H1 (cell line): ENCODE measurements around the gene SPP1. TPM values are rescaled to one million over a fixed set of nuclear protein-coding genes. Genes with fewer than 3 reads are reported as not detected.

Experiments
- CTCF ChIA-PET: fragments of 300-600 bp; sonication (Branson Sonifier 250); formaldehyde crosslinking; loops from one replicate; lab custom pipeline; 2021; ENCODE audit not compliant: partially characterized antibody; lab: Charles Lee
- POLR2A ChIA-PET: fragments of 300-600 bp; sonication (Branson Sonifier 250); formaldehyde crosslinking; loops from one replicate; lab custom pipeline; 2021; ENCODE audit warnings: inconsistent platforms; ENCODE audit not compliant: partially characterized antibody; lab: Charles Lee
- DNase-seq, 2 experiments: peaks; one replicate each; pipeline versions ENCODE4 v3.0.0 to v3.0.0-alpha.2; 2010 to 2022; ENCODE audit warnings: low spot score in 2 of 2, low read depth in 1 of 2, mixed read lengths in 1 of 2
- FAIRE-seq: peaks from 2 replicates; lab custom pipeline; 2011; peaks lifted over from hg19 to GRCh38; lab: Jason Lieb, UNC
- H2AFZ ChIP-seq: 2 replicates; pipeline ENCODE4 v1.8.1; 2012; ENCODE audit warnings: low read length, inconsistent platforms
- H2AK5ac ChIP-seq: 2 replicates; pipeline ENCODE4 v1.6.1; 2013; ENCODE audit warnings: low read depth, low read length
- H2BK120ac ChIP-seq: replicated peaks from 2 replicates; pipeline ENCODE3; 2013; ENCODE audit warnings: low read depth, low read length, inconsistent platforms
- H2BK12ac ChIP-seq: 2 replicates; pipeline ENCODE4 v1.6.1; 2013; ENCODE audit warnings: low read depth, low read length
- H2BK15ac ChIP-seq: 2 replicates; pipeline ENCODE4 v1.6.1; 2013; ENCODE audit warnings: low read length
- H2BK20ac ChIP-seq: 2 replicates; pipeline ENCODE4 v1.6.1; 2013; ENCODE audit warnings: low read length
- H2BK5ac ChIP-seq: 2 replicates; pipeline ENCODE4 v1.6.1; 2013; ENCODE audit warnings: low read depth, low read length
- H3K14ac ChIP-seq: 2 replicates; pipeline ENCODE4 v1.6.1; 2013; ENCODE audit warnings: inconsistent platforms; ENCODE audit not compliant: insufficient read length
- H3K18ac ChIP-seq: 2 replicates; pipeline ENCODE4 v1.6.1; 2013; ENCODE audit warnings: low read length; ENCODE audit errors: extremely low read depth
- H3K23ac ChIP-seq: 2 replicates; pipeline ENCODE4 v1.6.1; 2013; ENCODE audit warnings: inconsistent platforms; ENCODE audit not compliant: insufficient read length
- H3K23me2 ChIP-seq: 2 replicates; pipeline ENCODE4 v1.6.1; 2013; ENCODE audit warnings: low read depth, low read length
- H3K27ac ChIP-seq: 2 replicates; pipeline ENCODE4 v1.6.1; 2011; ENCODE audit warnings: low read depth, low read length, inconsistent platforms
- H3K27me3 ChIP-seq, 4 experiments: replicated peaks in 1 of 4; 1 replicate in 1 of 4; 2 replicates in 3 of 4; pipeline versions ENCODE4 v1.6.1 to v1.8.1; 2011 to 2013; ENCODE audit warnings: low read length in 3 of 4, mild to moderate bottlenecking in 3 of 4, inconsistent platforms in 2 of 4, mixed read lengths in 2 of 4, moderate library complexity in 1 of 4; ENCODE audit not compliant: control insufficient read depth in 3 of 4, insufficient read depth in 3 of 4; ENCODE audit errors: extremely low read depth in 1 of 4
- H3K36me3 ChIP-seq, 4 experiments: 2 replicates each; pipeline versions ENCODE4 v1.6.1 to v1.8.1; 2011 to 2013; ENCODE audit warnings: mild to moderate bottlenecking in 4 of 4, low read length in 3 of 4, moderate library complexity in 2 of 4, control low read depth in 1 of 4, inconsistent platforms in 1 of 4; ENCODE audit not compliant: insufficient read depth in 4 of 4, control insufficient read depth in 2 of 4
- H3K4ac ChIP-seq: replicated peaks from 2 replicates; pipeline ENCODE3; 2013; ENCODE audit warnings: low read length, low read depth, mixed read lengths, inconsistent platforms; ENCODE audit not compliant: insufficient read length
- H3K4me1 ChIP-seq, 4 experiments: replicated peaks in 1 of 4; 1 replicate in 1 of 4; 2 replicates in 3 of 4; pipeline versions ENCODE4 v1.6.1 to v1.8.1; 2011 to 2013; ENCODE audit warnings: low read length in 3 of 4, inconsistent platforms in 2 of 4, mixed read lengths in 1 of 4; ENCODE audit not compliant: insufficient read depth in 4 of 4, control insufficient read depth in 3 of 4
- H3K4me2 ChIP-seq, 2 experiments: 2 replicates each; pipeline versions ENCODE4 v1.6.1 to v1.8.1; 2011 to 2013; ENCODE audit warnings: low read depth in 2 of 2, low read length in 2 of 2, control low read depth in 1 of 2, inconsistent platforms in 1 of 2, mild to moderate bottlenecking in 1 of 2; ENCODE audit not compliant: insufficient read depth in 1 of 2
- H3K4me3 ChIP-seq, 4 experiments: fragments of 200-600, 300-600 bp in 1 of 4; sonication (generic), shearing (Covaris generic), sonication (Bioruptor Twin) in 1 of 4; 2 replicates each; pipeline versions ENCODE4 v1.5.1 to v1.8.1; 2011 to 2016; ENCODE audit warnings: low read length in 4 of 4, low read depth in 3 of 4, control low read depth in 2 of 4, inconsistent platforms in 2 of 4, mild to moderate bottlenecking in 2 of 4, mixed read lengths in 1 of 4, moderate library complexity in 1 of 4; ENCODE audit not compliant: insufficient read depth in 2 of 4; ENCODE audit errors: extremely low read depth in 1 of 4
- H3K56ac ChIP-seq: replicated peaks from 2 replicates; pipeline ENCODE3; 2013; ENCODE audit warnings: low read depth, mild to moderate bottlenecking, mixed read lengths, low read length, inconsistent platforms; ENCODE audit not compliant: insufficient read length
- H3K79me1 ChIP-seq: 2 replicates; pipeline ENCODE4 v1.6.1; 2013; ENCODE audit warnings: low read depth, low read length, control low read depth
- H3K79me2 ChIP-seq, 2 experiments: 2 replicates each; pipeline versions ENCODE4 v1.6.1 to v1.8.1; 2012 to 2013; ENCODE audit warnings: low read length in 2 of 2, mild to moderate bottlenecking in 2 of 2, inconsistent platforms in 1 of 2; ENCODE audit not compliant: insufficient read depth in 2 of 2, control insufficient read depth in 1 of 2
- H3K9ac ChIP-seq, 4 experiments: replicated peaks in 1 of 4; 1 replicate in 1 of 4; 2 replicates in 3 of 4; pipeline versions ENCODE4 v1.6.1 to v1.8.1; 2011 to 2013; ENCODE audit warnings: low read depth in 3 of 4, low read length in 3 of 4, control low read depth in 2 of 4, mild to moderate bottlenecking in 2 of 4, moderate library complexity in 2 of 4, inconsistent platforms in 1 of 4; ENCODE audit errors: extremely low read depth in 1 of 4
- H3K9me3 ChIP-seq, 2 experiments: 2 replicates each; pipeline versions ENCODE4 v1.6.1 to v1.8.1; 2012 to 2013; ENCODE audit warnings: mild to moderate bottlenecking in 2 of 2, moderate library complexity in 2 of 2, control low read depth in 1 of 2, inconsistent platforms in 1 of 2, low read depth in 1 of 2, low read length in 1 of 2, mixed read lengths in 1 of 2; ENCODE audit not compliant: insufficient read depth in 2 of 2
- H4K20me1 ChIP-seq, 2 experiments: replicated peaks in 1 of 2; 2 replicates each; pipeline versions ENCODE3 to v1.8.1; 2011 to 2013; ENCODE audit warnings: inconsistent platforms in 2 of 2, low read length in 2 of 2, mild to moderate bottlenecking in 1 of 2; ENCODE audit not compliant: insufficient read depth in 2 of 2, control insufficient read depth in 1 of 2
- H4K5ac ChIP-seq: 2 replicates; pipeline ENCODE4 v1.6.1; 2013; ENCODE audit warnings: low read length, low read depth, mixed read lengths, inconsistent platforms; ENCODE audit not compliant: insufficient read length
- H4K8ac ChIP-seq: 2 replicates; pipeline ENCODE4 v1.8.0; 2013; ENCODE audit warnings: mild to moderate bottlenecking, moderate library complexity, low read length, inconsistent platforms; ENCODE audit not compliant: insufficient read depth; ENCODE audit errors: extremely low read depth
- H4K91ac ChIP-seq: replicated peaks from 2 replicates; pipeline ENCODE3; 2013; ENCODE audit warnings: low read length, mixed read lengths, inconsistent platforms; ENCODE audit not compliant: insufficient read length
- CBX8 ChIP-seq: fragments of 300-800, 300-1000 bp; sonication (generic); IDR thresholded peaks from 2 replicates; pipeline ENCODE4 v1.7.1; 2016; ENCODE audit warnings: low read depth, low read length, borderline replicate concordance
- CTBP2 ChIP-seq: IDR thresholded peaks from 2 replicates; pipeline ENCODE4 v1.7.0; 2011; ENCODE audit warnings: borderline replicate concordance, mild to moderate bottlenecking, moderate library complexity, mixed read lengths, low read length; ENCODE audit not compliant: insufficient read depth, insufficient read length
- EP300 ChIP-seq, 2 experiments: IDR thresholded peaks; 1 replicate in 1 of 2; 2 replicates in 1 of 2; pipeline ENCODE4 v1.6.1; 2011 to 2012; ENCODE audit warnings: low read depth in 2 of 2, low read length in 2 of 2, mild to moderate bottlenecking in 2 of 2, borderline replicate concordance in 1 of 2, inconsistent platforms in 1 of 2, moderate library complexity in 1 of 2
- MAFK ChIP-seq: IDR thresholded peaks from 2 replicates; pipeline ENCODE4 v1.6.1; 2012; ENCODE audit warnings: low read depth, mild to moderate bottlenecking, improper control_type of control experiment, low read length
- SP1 ChIP-seq: IDR thresholded peaks from 2 replicates; pipeline ENCODE4 v1.6.1; 2011; ENCODE audit warnings: low read depth, low read length
- SUZ12 ChIP-seq: fragments of 200-600 bp; sonication (generic); IDR thresholded peaks from 2 replicates; pipeline ENCODE4 v1.6.1; 2012; ENCODE audit warnings: mild to moderate bottlenecking, inconsistent platforms, low read length, moderate library complexity, mixed read lengths
- WGBS, 2 experiments: shearing (Covaris generic) in 1 of 2; methylation state at CpG; one replicate each; pipeline versions ENCODE4 v1.1.6 to v1.1.7; 2013 to 2015; ENCODE audit warnings: low lambda C conversion rate in 2 of 2, mixed read lengths in 2 of 2, inconsistent platforms in 1 of 2, low coverage in 1 of 2, missing lambda C conversion rate in 1 of 2; ENCODE audit not compliant: insufficient replicate concordance in 2 of 2, insufficient coverage in 1 of 2, insufficient read length in 1 of 2; ENCODE audit errors: extremely low coverage in 1 of 2, missing lambda C conversion rate in 1 of 2; 5-methylcytosine and 5-hydroxymethylcytosine counted together
- long read RNA-seq, 2 experiments: library from RNA in 1 of 2; library from capped mRNA in 1 of 2; stranded (forward); transcript quantifications; one replicate each; pipeline ENCODE4 v2.0.0, GENCODE V29; 2021; ENCODE audit warnings: inconsistent platforms in 1 of 2
- polyA minus RNA-seq, 3 experiments: library from RNA; depleted of rRNA, polyadenylated mRNA; stranded (reverse); fragments of >200 nt; gene quantifications; 1 replicate in 2 of 3; 2 replicates in 1 of 3; pipeline ENCODE4 v1.2.3, GENCODE V29; 2011
- polyA plus RNA-seq, 7 experiments: library from polyadenylated mRNA; depleted of rRNA in 3 of 7; stranded (reverse) in 5 of 7; unstranded in 2 of 7; fragments of >200 nt in 5 of 7; fragments of 200-250 nt in 2 of 7; gene quantifications; 1 replicate in 5 of 7; 2 replicates in 1 of 7; 4 replicates in 1 of 7; pipeline versions ENCODE4 v1.2.1 to v1.2.3, GENCODE V29; 2011 to 2013; ENCODE audit warnings: missing spikeins in 2 of 7, mixed read lengths in 2 of 7
- total RNA-seq: library from RNA; stranded (reverse); fragmentation: NEBNext Ultra II Directional; extraction: Animal tissue kit (Norgen Biotek cat#: 25700); gene quantifications from 2 replicates; pipeline ENCODE4 v1.2.1, GENCODE V29; 2021
- TF ChIP-seq, protein P1 (sequence below): IDR thresholded peaks from 2 replicates; pipeline ENCODE4 v1.6.1; 2012; ENCODE audit warnings: low read length, inconsistent platforms

Gene SPP1
- 22.3 and 26.5 TPM in 2 replicates for total RNA-seq
- polyA plus RNA-seq (2011; rRNA removed) = 10.1 and 13.7 TPM in 2 replicates
- 13.1 TPM for polyA plus RNA-seq (2011; cell fraction: cytosol; rRNA removed)
- 18.0 TPM for polyA plus RNA-seq (2011; cell fraction: nucleus; rRNA removed)
- polyA plus RNA-seq (2012, experiment 1 of 2) = 10.5 to 20.8 TPM (median 13.8 TPM) in 4 replicates
- 1.6 TPM for polyA plus RNA-seq (2012, experiment 2 of 2)
- polyA plus RNA-seq (2013, experiment 1 of 2) = 85.8 TPM
- 106 TPM for polyA plus RNA-seq (2013, experiment 2 of 2)
- polyA minus RNA-seq (2011; rRNA and poly(A)+ RNA removed) = 19.6 and 21.0 TPM in 2 replicates
- 5.9 TPM for polyA minus RNA-seq (2011; cell fraction: cytosol; rRNA and poly(A)+ RNA removed)
- polyA minus RNA-seq (2011; cell fraction: nucleus; rRNA and poly(A)+ RNA removed) = 7.3 TPM
- long read RNA-seq, experiment 1, transcript SPP1-201 (6 exons, 1,581 nt) = major isoform, 7 of 25 reads
- long read RNA-seq, experiment 1, transcript SPP1-203 (7 exons, 1,473 nt) = major isoform, 7 of 25 reads
- long read RNA-seq, experiment 1, partial matches to known transcripts = 11 of 25 reads
- long read RNA-seq, experiment 1, other reads (novel, unspliced or antisense) = 0 of 25 reads
- long read RNA-seq, experiment 2, transcript SPP1-201 (6 exons, 1,581 nt) = minor isoform, 10 of 31 reads
- long read RNA-seq, experiment 2, transcript SPP1-203 (7 exons, 1,473 nt) = major isoform, 17 of 31 reads
- long read RNA-seq, experiment 2, partial matches to known transcripts = 1 of 31 reads
- long read RNA-seq, experiment 2, other reads (novel, unspliced or antisense) = 1 of 31 reads

DNA sequence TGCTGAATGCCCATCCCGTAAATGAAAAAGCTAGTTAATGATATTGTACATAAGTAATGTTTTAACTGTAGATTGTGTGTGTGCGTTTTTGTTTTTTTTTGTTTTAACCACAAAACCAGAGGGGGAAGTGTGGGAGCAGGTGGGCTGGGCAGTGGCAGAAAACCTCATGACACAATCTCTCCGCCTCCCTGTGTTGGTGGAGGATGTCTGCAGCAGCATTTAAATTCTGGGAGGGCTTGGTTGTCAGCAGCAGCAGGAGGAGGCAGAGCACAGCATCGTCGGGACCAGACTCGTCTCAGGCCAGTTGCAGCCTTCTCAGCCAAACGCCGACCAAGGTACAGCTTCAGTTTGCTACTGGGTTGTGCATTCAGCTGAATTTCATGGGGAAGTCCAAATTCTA lies at the start of gene SPP1:
Gene SPP1 (plus strand): TSS at position 249 of the 400 bp plus-strand sequence. CDS start 1,182 bp downstream, outside the sequence.
- Histone ChIP-seq H3K79me1 (no peaks in the 10 kb centered on the region), H3K56ac (no peak within 1 kb of the TSS), H3K23ac (no peak within 1 kb of the TSS), H4K5ac (no peak within 1 kb of the TSS), H4K20me1 (no peaks in the 10 kb centered on the region), H3K79me2 (no peaks in the 10 kb centered on the region), H2AK5ac (no peak within 1 kb of the TSS), H3K4me2 (peak within 1 kb of the TSS; percentile 18 to 25; a peak in 3 of 4 replicates), H3K14ac (no peak within 1 kb of the TSS), H3K4me1 (peaks cover 2 to 11% (median 6%) of the 10 kb centered on the region in 4 experiments; a peak in 5 of 7 replicates), H3K27ac (no peak within 1 kb of the TSS), H3K4me3 (no peak within 1 kb of the TSS), H2BK12ac (no peak within 1 kb of the TSS), H3K36me3 (no peaks in the 10 kb centered on the region), H2BK5ac (no peak within 1 kb of the TSS), H3K23me2 (no peaks in the 10 kb centered on the region), H2BK20ac (no peak within 1 kb of the TSS; the same call in 1 of the 2 replicates), H4K8ac (no peak within 1 kb of the TSS), H2AFZ (peak within 1 kb of the TSS; percentile 15; the same call in 1 of the 2 replicates), H3K4ac (no peak within 1 kb of the TSS), H2BK120ac (no peak within 1 kb of the TSS), H4K91ac (no peak within 1 kb of the TSS), H3K18ac (no peak within 1 kb of the TSS), H3K9ac (no peak within 1 kb of the TSS; a peak in 1 of 7 replicates), H2BK15ac (no peak within 1 kb of the TSS), H3K9me3 (no peaks in the 10 kb centered on the region), H3K27me3 (0 out of 7 replicates have a peak, but pooled peaks cover 0 to 2% (median 0%) of the 10 kb centered on the region in 4 experiments)
- POLR2A ChIA-PET = interaction anchor here (0.8 to 5.8 kb wide), 7 partner anchors 14 to 49 kb away, joined by 3 to 38 read pairs (median 5); partner anchors contain the start of gene PKD2
- peak; percentile 95 for FAIRE-seq
- WGBS, 2 experiments = 21% methylated on average over 8 of the region's 8 CpGs; no CpG with 5 or more reads in 1 of the 2 experiments
- CTCF ChIA-PET = interaction anchor here (0.6 to 3.7 kb wide), 11 partner anchors 9 to 862 kb away, joined by 3 to 40 read pairs (median 11); no protein-coding TSS in a partner anchor
- DNase-seq = peak in 1 of 2 experiments; percentile 50
- TF ChIP-seq CBX8 (no peak), MAFK (no peak), CTBP2 (no peak), EP300 (IDR thresholded peaks at IDR 0.05; ENCODE audit: borderline replicate concordance in 1 of 2, low read depth in 2 of 2, low read length in 2 of 2) (no peak), SP1 (no peak), SUZ12 (no peak)
- TF ChIP-seq, protein P1, sequence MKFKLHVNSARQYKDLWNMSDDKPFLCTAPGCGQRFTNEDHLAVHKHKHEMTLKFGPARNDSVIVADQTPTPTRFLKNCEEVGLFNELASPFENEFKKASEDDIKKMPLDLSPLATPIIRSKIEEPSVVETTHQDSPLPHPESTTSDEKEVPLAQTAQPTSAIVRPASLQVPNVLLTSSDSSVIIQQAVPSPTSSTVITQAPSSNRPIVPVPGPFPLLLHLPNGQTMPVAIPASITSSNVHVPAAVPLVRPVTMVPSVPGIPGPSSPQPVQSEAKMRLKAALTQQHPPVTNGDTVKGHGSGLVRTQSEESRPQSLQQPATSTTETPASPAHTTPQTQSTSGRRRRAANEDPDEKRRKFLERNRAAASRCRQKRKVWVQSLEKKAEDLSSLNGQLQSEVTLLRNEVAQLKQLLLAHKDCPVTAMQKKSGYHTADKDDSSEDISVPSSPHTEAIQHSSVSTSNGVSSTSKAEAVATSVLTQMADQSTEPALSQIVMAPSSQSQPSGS = no peak
